HepG2 (cell line): ENCODE results near the gene ST13. TPM values are rescaled to one million over a fixed set of nuclear protein-coding genes. Genes with fewer than 3 reads are reported as not detected.

Source experiments
- ATAC-seq: fragments of 200-7000 bp; cut with Tn5 transposase; 3 replicates; pipeline ENCODE4 v1.9.1; 2020; ENCODE audit warnings: mild to moderate bottlenecking, moderate library complexity
- BruUV-seq: library from RNA; stranded (reverse); fragments of 400-500 nt; replicated peaks from 2 replicates; lab custom pipeline; 2021; lab: Mats Ljungman, UMichigan
- CTCF ChIA-PET: fragments of 300-600 bp; formaldehyde crosslinking; extraction: SDS; loops from one replicate; lab custom pipeline; 2021; ENCODE audit warnings: low total read pairs, inconsistent platforms, low intra/inter-chr PET ratio; lab: Yijun Ruan, JAX
- POLR2A ChIA-PET: fragments of 350-600 bp; sonication (Branson Sonifier 250); formaldehyde crosslinking; loops from one replicate; lab custom pipeline; 2020; ENCODE audit warnings: antibody characterized with exemption, inconsistent platforms; lab: Yijun Ruan, JAX
- DNase-seq: peaks from one replicate; pipeline ENCODE4 v3.0.0-alpha.2; 2015; ENCODE audit warnings: low spot score
- FAIRE-seq: peaks from 3 replicates; lab custom pipeline; 2011; peaks lifted over from hg19 to GRCh38; lab: Jason Lieb, UNC
- H2AFZ ChIP-seq: one replicate; pipeline ENCODE4 v1.6.1; 2011; ENCODE audit warnings: low read length, inconsistent platforms
- H3K27ac ChIP-seq: fragments of 300-600 bp; 3 replicates; pipeline ENCODE4 v1.8.0; 2011; ENCODE audit warnings: mixed run types, mild to moderate bottlenecking, mixed read lengths, low read length, inconsistent platforms; ENCODE audit not compliant: insufficient read depth; ENCODE audit errors: extremely low read length
- H3K27me3 ChIP-seq, 2 experiments: fragments of 200-600 bp in 1 of 2; 2 replicates in 1 of 2; 3 replicates in 1 of 2; pipeline versions ENCODE4 v1.6.0 to v1.8.0; 2011; ENCODE audit warnings: low read length in 2 of 2, mild to moderate bottlenecking in 2 of 2, moderate library complexity in 2 of 2, inconsistent platforms in 1 of 2; ENCODE audit not compliant: insufficient read depth in 2 of 2, control insufficient read depth in 1 of 2
- H3K36me3 ChIP-seq, 2 experiments: fragments of 200-600 bp in 1 of 2; replicated peaks in 1 of 2; 2 replicates in 1 of 2; 3 replicates in 1 of 2; pipeline versions ENCODE4 v1.5.1 to v1.8.0; 2011; ENCODE audit warnings: low read length in 2 of 2, inconsistent platforms in 1 of 2; ENCODE audit not compliant: insufficient read depth in 2 of 2, control insufficient read depth in 1 of 2
- H3K4me1 ChIP-seq: 2 replicates; pipeline ENCODE4 v1.5.1; 2012; ENCODE audit warnings: low read length, inconsistent platforms; ENCODE audit not compliant: insufficient read depth
- H3K4me2 ChIP-seq: 2 replicates; pipeline ENCODE4 v1.6.0; 2011; ENCODE audit warnings: low read depth, low read length, inconsistent platforms
- H3K4me3 ChIP-seq, 3 experiments: fragments of 200-600 bp in 1 of 3; sonication (generic), shearing (Covaris generic) in 1 of 3; replicated peaks in 1 of 3; 2 replicates each; pipeline ENCODE4 v1.5.1; 2011 to 2016; ENCODE audit warnings: low read length in 3 of 3, inconsistent platforms in 2 of 3, low read depth in 2 of 3, mild to moderate bottlenecking in 2 of 3, control low read depth in 1 of 3, mixed read lengths in 1 of 3; ENCODE audit not compliant: insufficient read depth in 1 of 3
- H3K79me2 ChIP-seq: one replicate; pipeline ENCODE4 v1.6.1; 2011; ENCODE audit warnings: low read length, inconsistent platforms; ENCODE audit not compliant: insufficient read depth
- H3K9ac ChIP-seq: 2 replicates; pipeline ENCODE4 v1.6.0; 2011; ENCODE audit warnings: mild to moderate bottlenecking, low read depth, low read length, inconsistent platforms; ENCODE audit not compliant: insufficient read depth
- H3K9me3 ChIP-seq: 2 replicates; pipeline ENCODE4 v1.5.1; 2012; ENCODE audit warnings: mild to moderate bottlenecking, low read length
- H4K20me1 ChIP-seq: 2 replicates; pipeline ENCODE4 v1.6.0; 2011; ENCODE audit warnings: inconsistent platforms, mild to moderate bottlenecking, low read length, moderate library complexity; ENCODE audit not compliant: insufficient read depth
- SPEN ChIP-seq: sonication (generic); formaldehyde crosslinking; IDR thresholded peaks from 2 replicates; pipeline ENCODE4 v1.5.1; 2020; ENCODE audit warnings: low read depth, mild to moderate bottlenecking, missing genetic modification reagents
- ZFP91 ChIP-seq: sonication (generic); formaldehyde crosslinking; IDR thresholded peaks from 2 replicates; pipeline ENCODE4 v1.9.0; 2022; ENCODE audit warnings: missing genetic modification reagents, mild to moderate bottlenecking, borderline replicate concordance
- ZNF121 ChIP-seq: sonication (generic); formaldehyde crosslinking; IDR thresholded peaks from 2 replicates; pipeline ENCODE4 v1.5.0; 2020; ENCODE audit warnings: mild to moderate bottlenecking, missing genetic modification reagents
- ZNF160 ChIP-seq: sonication (generic); formaldehyde crosslinking; IDR thresholded peaks from 2 replicates; pipeline ENCODE4 v1.8.0; 2022; ENCODE audit warnings: mild to moderate bottlenecking, inconsistent platforms, missing genetic modification reagents
- WGBS: methylation state at CpG from one replicate; pipeline ENCODE4 v1.1.6; 2017; ENCODE audit warnings: low lambda C conversion rate; 5-methylcytosine and 5-hydroxymethylcytosine counted together
- in situ Hi-C: cut with HindIII; loops from 2 replicates; pipeline ENCODE4 v1.10.0; 2017; ENCODE audit warnings: low pct_unique_long_range_greater_than_20kb; ENCODE audit not compliant: extremely low pct_ligation_motif_present
- intact Hi-C: fragments of 100-400 bp; cut with micrococcal nuclease; formaldehyde crosslinking; loops from one replicate; pipeline ENCODE4 v1.10.0; 2022; ENCODE audit not compliant: unreplicated experiment
- polyA plus RNA-seq, 8 experiments: library from polyadenylated mRNA; depleted of rRNA in 3 of 8; stranded (reverse) in 7 of 8; unstranded in 1 of 8; fragments of >200 nt; fragmentation: Illumina TruSeq in 4 of 8; extraction: Trizol in 4 of 8; gene quantifications; 2 replicates each; pipeline versions ENCODE4 v1.2.1 to v1.2.3, GENCODE V29; 2011 to 2016; ENCODE audit warnings: low read depth in 4 of 8, missing spikeins in 1 of 8, mixed read lengths in 1 of 8; ENCODE audit not compliant: insufficient read depth in 1 of 8
- total RNA-seq, 5 experiments: library from RNA; depleted of rRNA; stranded (reverse); fragments of >200 nt; fragmentation: Illumina TruSeq; extraction: Trizol; gene quantifications; 2 replicates each; pipeline ENCODE4 v1.2.3, GENCODE V29; 2016; ENCODE audit warnings: low read depth in 1 of 5
- TF ChIP-seq, protein P1 (sequence below): sonication (generic); formaldehyde crosslinking; IDR thresholded peaks from 2 replicates; pipeline ENCODE4 v1.8.1; 2023; ENCODE audit warnings: mild to moderate bottlenecking, missing genetic modification reagents
- TF ChIP-seq, protein P2 (sequence below): sonication (generic); formaldehyde crosslinking; IDR thresholded peaks from 2 replicates; pipeline ENCODE4 v1.4.0; 2020; ENCODE audit warnings: missing genetic modification reagents, borderline replicate concordance

The ST13 gene
- total and polyA plus RNA-seq, 2 of the 13 experiments (the other 11 are each of a cell fraction or from before 2014, with no cell fraction given): 110 to 274 TPM

DNA sequence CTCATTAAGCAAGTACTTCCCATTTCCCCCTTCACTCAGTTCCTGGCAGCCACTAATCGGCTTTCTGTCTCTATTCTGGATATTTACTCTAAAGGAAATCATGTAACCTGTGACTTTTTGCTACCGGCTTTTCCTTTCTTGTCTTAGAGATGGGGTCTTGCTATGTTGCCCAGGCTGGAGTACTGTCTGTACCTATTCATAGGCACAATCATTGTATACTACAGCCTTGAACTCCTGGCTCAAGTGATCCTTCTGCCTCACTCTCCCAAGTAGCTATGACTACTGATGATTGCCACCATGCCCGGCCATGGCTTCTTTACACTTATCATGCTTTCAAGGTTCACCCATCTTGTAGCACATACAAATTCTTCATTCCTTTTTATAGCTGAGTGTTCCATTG is 49.7 kb downstream of the ST13 start:
- ChIA-PET POLR2A (no interaction called here), CTCF (no interaction called here)
- no peaks in the 10 kb centered on the region for H3K27me3 ChIP-seq
- no peak for DNase-seq
- H2AFZ ChIP-seq: no peak overlapping the region
- no peak for FAIRE-seq
- H3K9me3 ChIP-seq: no peaks in the 10 kb centered on the region
- H3K36me3 ChIP-seq: peaks cover 0 to 11% of the 10 kb centered on the region in 2 experiments; a peak in 1 of 5 replicates
- intact Hi-C loops (no loop called here), in situ Hi-C loops (no loop called here)
- peaks cover 18% of the 10 kb centered on the region for H3K79me2 ChIP-seq
- H3K4me1 ChIP-seq: 0 out of 2 replicates have a peak, but pooled peaks cover 9% of the 10 kb centered on the region
- no peak overlapping the region for H3K4me3 ChIP-seq
- TF ChIP-seq ZFP91 (CRISPR knock-in tag) (no peak), ZNF160 (CRISPR knock-in tag) (no peak), ZNF121 (CRISPR knock-in tag) (peak; percentile 65; the same call in 1 of the 2 replicates), SPEN (CRISPR knock-in tag) (no peak)
- TF ChIP-seq, protein P1, sequence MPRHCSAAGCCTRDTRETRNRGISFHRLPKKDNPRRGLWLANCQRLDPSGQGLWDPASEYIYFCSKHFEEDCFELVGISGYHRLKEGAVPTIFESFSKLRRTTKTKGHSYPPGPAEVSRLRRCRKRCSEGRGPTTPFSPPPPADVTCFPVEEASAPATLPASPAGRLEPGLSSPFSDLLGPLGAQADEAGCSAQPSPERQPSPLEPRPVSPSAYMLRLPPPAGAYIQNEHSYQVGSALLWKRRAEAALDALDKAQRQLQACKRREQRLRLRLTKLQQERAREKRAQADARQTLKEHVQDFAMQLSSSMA (CRISPR knock-in tag): no peak
- TF ChIP-seq, protein P2, sequence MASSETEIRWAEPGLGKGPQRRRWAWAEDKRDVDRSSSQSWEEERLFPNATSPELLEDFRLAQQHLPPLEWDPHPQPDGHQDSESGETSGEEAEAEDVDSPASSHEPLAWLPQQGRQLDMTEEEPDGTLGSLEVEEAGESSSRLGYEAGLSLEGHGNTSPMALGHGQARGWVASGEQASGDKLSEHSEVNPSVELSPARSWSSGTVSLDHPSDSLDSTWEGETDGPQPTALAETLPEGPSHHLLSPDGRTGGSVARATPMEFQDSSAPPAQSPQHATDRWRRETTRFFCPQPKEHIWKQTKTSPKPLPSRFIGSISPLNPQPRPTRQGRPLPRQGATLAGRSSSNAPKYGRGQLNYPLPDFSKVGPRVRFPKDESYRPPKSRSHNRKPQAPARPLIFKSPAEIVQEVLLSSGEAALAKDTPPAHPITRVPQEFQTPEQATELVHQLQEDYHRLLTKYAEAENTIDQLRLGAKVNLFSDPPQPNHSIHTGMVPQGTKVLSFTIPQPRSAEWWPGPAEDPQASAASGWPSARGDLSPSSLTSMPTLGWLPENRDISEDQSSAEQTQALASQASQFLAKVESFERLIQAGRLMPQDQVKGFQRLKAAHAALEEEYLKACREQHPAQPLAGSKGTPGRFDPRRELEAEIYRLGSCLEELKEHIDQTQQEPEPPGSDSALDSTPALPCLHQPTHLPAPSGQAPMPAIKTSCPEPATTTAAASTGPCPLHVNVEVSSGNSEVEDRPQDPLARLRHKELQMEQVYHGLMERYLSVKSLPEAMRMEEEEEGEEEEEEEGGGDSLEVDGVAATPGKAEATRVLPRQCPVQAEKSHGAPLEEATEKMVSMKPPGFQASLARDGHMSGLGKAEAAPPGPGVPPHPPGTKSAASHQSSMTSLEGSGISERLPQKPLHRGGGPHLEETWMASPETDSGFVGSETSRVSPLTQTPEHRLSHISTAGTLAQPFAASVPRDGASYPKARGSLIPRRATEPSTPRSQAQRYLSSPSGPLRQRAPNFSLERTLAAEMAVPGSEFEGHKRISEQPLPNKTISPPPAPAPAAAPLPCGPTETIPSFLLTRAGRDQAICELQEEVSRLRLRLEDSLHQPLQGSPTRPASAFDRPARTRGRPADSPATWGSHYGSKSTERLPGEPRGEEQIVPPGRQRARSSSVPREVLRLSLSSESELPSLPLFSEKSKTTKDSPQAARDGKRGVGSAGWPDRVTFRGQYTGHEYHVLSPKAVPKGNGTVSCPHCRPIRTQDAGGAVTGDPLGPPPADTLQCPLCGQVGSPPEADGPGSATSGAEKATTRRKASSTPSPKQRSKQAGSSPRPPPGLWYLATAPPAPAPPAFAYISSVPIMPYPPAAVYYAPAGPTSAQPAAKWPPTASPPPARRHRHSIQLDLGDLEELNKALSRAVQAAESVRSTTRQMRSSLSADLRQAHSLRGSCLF (CRISPR knock-in tag): no peak
- H3K27ac ChIP-seq: no peak overlapping the region
- WGBS: 95% methylated on average over 3 of the region's 3 CpGs
- no peak overlapping the region for H3K9ac ChIP-seq
- no peak overlapping the region for H3K4me2 ChIP-seq
- BruUV-seq: no TSS peak
- no peaks in the 10 kb centered on the region for H4K20me1 ChIP-seq
- no peak for ATAC-seq
